ENCODE data around the gene CBL. TPM values are rescaled to one million over a fixed set of nuclear protein-coding genes. Genes with fewer than 3 reads are reported as not detected.

CBL gene
- total RNA-seq, 1 experiment from 2014 or later = 56.4 TPM

DNA sequence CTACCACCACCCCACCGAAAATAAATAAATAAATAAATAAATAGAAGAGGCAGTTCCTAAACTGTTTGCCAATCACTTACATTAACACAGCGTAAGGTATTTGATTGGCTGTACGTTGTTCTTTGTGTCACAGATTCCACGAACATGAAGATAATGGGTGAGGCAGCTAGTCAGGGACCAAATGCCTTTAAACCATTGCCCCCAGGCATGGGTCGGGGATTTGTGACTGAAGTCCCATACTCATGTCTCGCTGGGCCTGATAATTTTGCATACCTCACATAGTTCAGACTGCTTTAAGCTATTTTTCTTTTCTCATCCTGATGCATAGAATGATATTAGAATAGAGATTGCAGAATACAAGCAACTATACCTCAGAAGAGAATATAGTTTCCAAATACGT, 3.6 kb upstream of the CBL start:
- Histone ChIP-seq H2AFZ (ENCODE audit: low read length) (no peak overlapping the region), H3K4me1 (ENCODE audit: insufficient read depth, low read length) (no peaks in the 10 kb centered on the region; the same call in 1 of the 2 replicates), H3T11ph (ENCODE audit: low read length) (no peak overlapping the region), H3K14ac (ENCODE audit: insufficient read depth, low read length) (no peak overlapping the region), H3K79me1 (ENCODE audit: insufficient read depth, low read depth, low read length, poor library complexity, severe bottlenecking) (no peaks in the 10 kb centered on the region), H2BK20ac (ENCODE audit: low read depth, low read length, poor library complexity, severe bottlenecking) (no peak overlapping the region), H3K27ac (ENCODE audit: insufficient read length, low read depth, low read length) (no peak overlapping the region), H2AK5ac (ENCODE audit: insufficient read length, low read length) (no peak overlapping the region), H3K9me3 (ENCODE audit: control insufficient read depth, low read depth, low read length) (no peaks in the 10 kb centered on the region), H3K27me3 (ENCODE audit: insufficient read depth, low read length) (no peaks in the 10 kb centered on the region), H4K91ac (ENCODE audit: insufficient read length, low read depth, low read length) (no peak overlapping the region), H3K23me2 (ENCODE audit: insufficient read length, low read depth, low read length, poor library complexity, severe bottlenecking) (peaks cover 8% of the 10 kb centered on the region), H3K23ac (ENCODE audit: insufficient read length, low read depth, low read length) (no peak overlapping the region), H3K56ac (ENCODE audit: insufficient read length, low read depth, low read length) (no peak overlapping the region), H4K5ac (ENCODE audit: insufficient read length, low read depth, low read length) (no peak overlapping the region), H2BK15ac (ENCODE audit: low read depth, low read length) (no peak overlapping the region), H3K9ac (ENCODE audit: extremely low read depth, insufficient read length, low read length) (no peak overlapping the region), H3K18ac (ENCODE audit: insufficient read length, low read depth, low read length) (no peak overlapping the region), H2BK120ac (ENCODE audit: low read depth, low read length, poor library complexity, severe bottlenecking) (no peak overlapping the region), H2BK5ac (ENCODE audit: insufficient read length, low read length) (no peak overlapping the region), H2BK12ac (ENCODE audit: insufficient read length, low read depth, low read length) (no peak overlapping the region), H4K20me1 (ENCODE audit: control insufficient read depth, insufficient read depth, insufficient read length) (no peaks in the 10 kb centered on the region), H3K79me2 (ENCODE audit: insufficient read depth, low read length) (peaks cover 3% of the 10 kb centered on the region; the same call in 1 of the 2 replicates), H3K4me2 (ENCODE audit: insufficient read depth, insufficient read length, low read length) (no peak overlapping the region), H4K8ac (replicated peaks; ENCODE audit: insufficient read length, low read depth, low read length) (no peak overlapping the region), H3K4ac (ENCODE audit: low read depth, low read length) (no peak overlapping the region)
- Mint-ChIP-seq H3K4me3 (no peak overlapping the region), H3K36me3 (ENCODE audit: insufficient read depth in 1 of 3, low read depth in 3 of 3) (no peaks in the 10 kb centered on the region), H3K4me1 (peaks cover 17 to 29% of the 10 kb centered on the region in 2 experiments), H3K27me3 (ENCODE audit: low read depth) (no peaks in the 10 kb centered on the region), H3K9me3 (peaks cover 0 to 3% of the 10 kb centered on the region in 2 experiments; a peak in 1 of 5 replicates), H3K27ac (no peak overlapping the region)
- WGBS (ENCODE audit: extremely low coverage, insufficient read length, low lambda C conversion rate) = no CpG with 5 or more reads among the region's 7 CpGs
- DNase-seq = no peak
- TF ChIP-seq, protein P1, sequence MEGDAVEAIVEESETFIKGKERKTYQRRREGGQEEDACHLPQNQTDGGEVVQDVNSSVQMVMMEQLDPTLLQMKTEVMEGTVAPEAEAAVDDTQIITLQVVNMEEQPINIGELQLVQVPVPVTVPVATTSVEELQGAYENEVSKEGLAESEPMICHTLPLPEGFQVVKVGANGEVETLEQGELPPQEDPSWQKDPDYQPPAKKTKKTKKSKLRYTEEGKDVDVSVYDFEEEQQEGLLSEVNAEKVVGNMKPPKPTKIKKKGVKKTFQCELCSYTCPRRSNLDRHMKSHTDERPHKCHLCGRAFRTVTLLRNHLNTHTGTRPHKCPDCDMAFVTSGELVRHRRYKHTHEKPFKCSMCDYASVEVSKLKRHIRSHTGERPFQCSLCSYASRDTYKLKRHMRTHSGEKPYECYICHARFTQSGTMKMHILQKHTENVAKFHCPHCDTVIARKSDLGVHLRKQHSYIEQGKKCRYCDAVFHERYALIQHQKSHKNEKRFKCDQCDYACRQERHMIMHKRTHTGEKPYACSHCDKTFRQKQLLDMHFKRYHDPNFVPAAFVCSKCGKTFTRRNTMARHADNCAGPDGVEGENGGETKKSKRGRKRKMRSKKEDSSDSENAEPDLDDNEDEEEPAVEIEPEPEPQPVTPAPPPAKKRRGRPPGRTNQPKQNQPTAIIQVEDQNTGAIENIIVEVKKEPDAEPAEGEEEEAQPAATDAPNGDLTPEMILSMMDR (conservative IDR thresholded peaks at IDR 0.05) = no peak

Measured in H9 (cell line).